ENCODE data around the gene SENP7. TPM values are rescaled to one million over a fixed set of nuclear protein-coding genes. Genes with fewer than 3 reads are reported as not detected.
A peak's percentile ranks its signal among the peaks of the same experiment; 100 is the strongest.

Gene SENP7
- total RNA-seq, 1 donor from 2014 or later: 10.8 TPM

DNA sequence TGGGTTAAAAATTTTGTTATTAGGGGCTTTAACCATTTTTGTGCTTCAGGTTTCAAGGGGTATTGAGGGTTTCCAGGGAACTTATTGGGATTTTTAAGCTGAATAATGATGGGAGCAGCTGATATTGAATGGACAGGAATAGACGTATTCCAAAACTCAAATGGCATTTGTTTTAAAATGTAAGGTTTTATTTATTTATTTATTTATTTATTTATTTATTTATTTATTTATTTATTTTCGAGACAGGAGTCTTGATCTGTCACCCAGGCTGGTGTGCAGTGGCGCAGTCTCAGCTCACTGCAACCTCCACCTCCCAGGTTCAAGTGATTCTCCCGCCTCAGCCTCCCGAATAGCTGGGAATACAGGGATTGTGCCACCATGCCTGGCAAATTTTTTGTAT lies 22.2 kb upstream of the SENP7 start:
- Histone ChIP-seq H4K20me1 (ENCODE audit: insufficient read depth, low read length) (no peaks in the 10 kb centered on the region), H3K9ac (ENCODE audit: low read length) (no peak overlapping the region), H3K79me2 (ENCODE audit: insufficient read depth, low read length) (no peaks in the 10 kb centered on the region), H3K36me3 (ENCODE audit: insufficient read depth, low read length) (no peaks in the 10 kb centered on the region), H2AFZ (ENCODE audit: low read depth, low read length) (no peak overlapping the region), H3K4me2 (ENCODE audit: low read length) (no peak overlapping the region), H3K9me3 (ENCODE audit: insufficient read depth, low read depth, low read length) (no peaks in the 10 kb centered on the region), H3K4me3 (ENCODE audit: insufficient read depth, low read depth, low read length) (no peak overlapping the region), H3K27ac (ENCODE audit: low read depth, low read length) (no peak overlapping the region), H3K4me1 (ENCODE audit: insufficient read depth, low read length) (no peaks in the 10 kb centered on the region), H3K27me3 (ENCODE audit: insufficient read depth, low read length) (peaks cover 5% of the 10 kb centered on the region)
- Mint-ChIP-seq H3K27ac (ENCODE audit: unreplicated experiment) (no peak overlapping the region), H3K9me3 (ENCODE audit: unreplicated experiment) (peaks cover 7% of the 10 kb centered on the region), H3K27me3 (ENCODE audit: low read depth, unreplicated experiment) (peaks cover 17% of the 10 kb centered on the region), H3K4me1 (ENCODE audit: low read depth, unreplicated experiment) (peaks cover 16% of the 10 kb centered on the region), H3K36me3 (ENCODE audit: low read depth, unreplicated experiment) (no peaks in the 10 kb centered on the region), H3K4me3 (ENCODE audit: unreplicated experiment) (no peak overlapping the region)
- DNase-seq (ENCODE audit: low read depth): no peak
- TF ChIP-seq EZH2 (IDR thresholded peaks at IDR 0.05; ENCODE audit: insufficient read depth, low read length) (no peak), CTCF (IDR thresholded peaks at IDR 0.05; ENCODE audit: insufficient read depth, low read depth, low read length) (no peak)
- no peak for FAIRE-seq

DNA sequence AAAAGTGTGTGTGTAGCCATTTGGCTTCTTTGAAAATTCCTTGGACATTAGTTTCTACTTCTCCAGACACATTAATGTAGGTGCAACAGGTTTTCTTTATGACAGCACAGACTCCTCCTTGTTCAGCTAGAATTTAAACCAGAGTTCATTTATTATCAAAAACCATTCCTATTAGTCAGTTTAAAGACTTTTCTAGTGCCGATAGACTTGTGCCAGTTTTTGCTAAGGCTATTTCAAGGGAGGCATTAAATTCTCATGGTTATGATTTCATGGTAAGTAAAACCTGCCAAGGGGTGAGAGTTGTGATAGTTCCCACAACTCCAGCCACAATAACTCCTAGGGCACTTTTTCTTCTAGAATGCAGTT lies 20.6 kb upstream of the SENP7 start:
- Histone ChIP-seq H3K27me3 (ENCODE audit: insufficient read depth, low read length) (peaks cover 5% of the 10 kb centered on the region), H3K36me3 (ENCODE audit: insufficient read depth, low read length) (no peaks in the 10 kb centered on the region), H3K4me2 (ENCODE audit: low read length) (no peak overlapping the region), H3K79me2 (ENCODE audit: insufficient read depth, low read length) (no peaks in the 10 kb centered on the region), H2AFZ (ENCODE audit: low read depth, low read length) (no peak overlapping the region), H3K9ac (ENCODE audit: low read length) (no peak overlapping the region), H4K20me1 (ENCODE audit: insufficient read depth, low read length) (no peaks in the 10 kb centered on the region), H3K9me3 (ENCODE audit: insufficient read depth, low read depth, low read length) (no peaks in the 10 kb centered on the region), H3K4me3 (ENCODE audit: insufficient read depth, low read depth, low read length) (no peak overlapping the region), H3K4me1 (ENCODE audit: insufficient read depth, low read length) (no peaks in the 10 kb centered on the region), H3K27ac (ENCODE audit: low read depth, low read length) (no peak overlapping the region)
- TF ChIP-seq EZH2 (IDR thresholded peaks at IDR 0.05; ENCODE audit: insufficient read depth, low read length) (no peak), CTCF (IDR thresholded peaks at IDR 0.05; ENCODE audit: insufficient read depth, low read depth, low read length) (no peak)
- peaks cover 5% of the 10 kb centered on the region for H3K27me3 Mint-ChIP-seq (ENCODE audit: low read depth, unreplicated experiment)
- DNase-seq (ENCODE audit: low read depth): peak; percentile 62
- peaks cover 2% of the 10 kb centered on the region for H3K9me3 Mint-ChIP-seq (ENCODE audit: unreplicated experiment)
- no peak overlapping the region for H3K4me3 Mint-ChIP-seq (ENCODE audit: unreplicated experiment)
- H3K36me3 Mint-ChIP-seq (ENCODE audit: low read depth, unreplicated experiment): no peaks in the 10 kb centered on the region
- peaks cover 16% of the 10 kb centered on the region for H3K4me1 Mint-ChIP-seq (ENCODE audit: low read depth, unreplicated experiment)
- H3K27ac Mint-ChIP-seq (ENCODE audit: unreplicated experiment): no peak overlapping the region
- FAIRE-seq: no peak

- Histone ChIP-seq H3K79me2 (ENCODE audit: insufficient read depth, low read length) (no peaks in the 10 kb centered on the region), H3K4me1 (ENCODE audit: insufficient read depth, low read length) (no peaks in the 10 kb centered on the region), H3K4me2 (ENCODE audit: low read length) (no peak overlapping the region), H3K27ac (ENCODE audit: low read depth, low read length) (no peak overlapping the region), H4K20me1 (ENCODE audit: insufficient read depth, low read length) (no peaks in the 10 kb centered on the region), H3K9me3 (ENCODE audit: insufficient read depth, low read depth, low read length) (no peaks in the 10 kb centered on the region), H3K9ac (ENCODE audit: low read length) (no peak overlapping the region), H3K27me3 (ENCODE audit: insufficient read depth, low read length) (peaks cover 5% of the 10 kb centered on the region), H2AFZ (ENCODE audit: low read depth, low read length) (no peak overlapping the region), H3K36me3 (ENCODE audit: insufficient read depth, low read length) (no peaks in the 10 kb centered on the region), H3K4me3 (ENCODE audit: insufficient read depth, low read depth, low read length) (no peak overlapping the region)
- Mint-ChIP-seq H3K9me3 (ENCODE audit: unreplicated experiment) (no peaks in the 10 kb centered on the region), H3K4me3 (ENCODE audit: unreplicated experiment) (no peak overlapping the region), H3K36me3 (ENCODE audit: low read depth, unreplicated experiment) (no peaks in the 10 kb centered on the region), H3K27me3 (ENCODE audit: low read depth, unreplicated experiment) (peaks cover 2% of the 10 kb centered on the region), H3K27ac (ENCODE audit: unreplicated experiment) (no peak overlapping the region), H3K4me1 (ENCODE audit: low read depth, unreplicated experiment) (peaks cover 16% of the 10 kb centered on the region)
- DNase-seq (ENCODE audit: low read depth): no peak
- FAIRE-seq: no peak
- TF ChIP-seq CTCF (IDR thresholded peaks at IDR 0.05; ENCODE audit: insufficient read depth, low read depth, low read length) (no peak), EZH2 (IDR thresholded peaks at IDR 0.05; ENCODE audit: insufficient read depth, low read length) (no peak)
These were observed 20.0 kb upstream of the SENP7 start for GRCh38 chr3:101532783-101533602.

All from astrocyte (in vitro differentiated cells and primary cell).